Breast epithelium (tissue), 3 donors: ENCODE data around the gene EPHA4.

Experiments used
- POLR2A ChIP-seq: fragments of 450-650 bp; IDR thresholded peaks from one replicate; pipeline ENCODE4 v1.6.1; 2016; ENCODE audit warnings: antibody characterized with exemption, mild to moderate bottlenecking, moderate library complexity
- POLR2AphosphoS5 ChIP-seq, 3 donors: sonication (generic); formaldehyde crosslinking; IDR thresholded peaks; one replicate each; pipeline ENCODE4 v1.6.1; 2017; ENCODE audit warnings: antibody characterized with exemption in 3 of 3
- TF ChIP-seq, protein P1 (sequence below), 3 donors: fragments of 450-650 bp; IDR thresholded peaks; one replicate each; pipeline ENCODE4 v1.5.1; 2016 to 2017; ENCODE audit warnings: antibody characterized with exemption in 3 of 3, mild to moderate bottlenecking in 3 of 3, moderate library complexity in 3 of 3

DNA sequence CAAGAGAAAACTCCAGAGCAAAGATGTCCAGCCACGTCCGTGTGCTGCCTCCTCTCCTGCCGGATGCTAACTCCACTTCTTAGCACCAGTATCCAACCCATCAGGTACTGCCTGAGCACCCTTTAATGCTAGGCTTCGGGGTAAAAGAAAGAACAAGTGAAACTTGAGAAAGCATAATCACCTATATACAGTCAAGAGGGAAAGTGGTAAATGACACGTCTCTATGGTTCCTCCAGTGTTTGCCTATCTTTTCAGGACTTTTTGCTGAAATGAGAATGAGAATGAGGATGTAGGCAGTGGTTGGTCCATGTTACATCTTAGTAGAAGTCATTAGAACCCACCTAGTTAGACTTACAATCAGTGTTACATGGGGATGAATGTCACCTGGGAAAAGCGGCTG, 47.9 kb downstream of the EPHA4 start:
- TF ChIP-seq, protein P1, sequence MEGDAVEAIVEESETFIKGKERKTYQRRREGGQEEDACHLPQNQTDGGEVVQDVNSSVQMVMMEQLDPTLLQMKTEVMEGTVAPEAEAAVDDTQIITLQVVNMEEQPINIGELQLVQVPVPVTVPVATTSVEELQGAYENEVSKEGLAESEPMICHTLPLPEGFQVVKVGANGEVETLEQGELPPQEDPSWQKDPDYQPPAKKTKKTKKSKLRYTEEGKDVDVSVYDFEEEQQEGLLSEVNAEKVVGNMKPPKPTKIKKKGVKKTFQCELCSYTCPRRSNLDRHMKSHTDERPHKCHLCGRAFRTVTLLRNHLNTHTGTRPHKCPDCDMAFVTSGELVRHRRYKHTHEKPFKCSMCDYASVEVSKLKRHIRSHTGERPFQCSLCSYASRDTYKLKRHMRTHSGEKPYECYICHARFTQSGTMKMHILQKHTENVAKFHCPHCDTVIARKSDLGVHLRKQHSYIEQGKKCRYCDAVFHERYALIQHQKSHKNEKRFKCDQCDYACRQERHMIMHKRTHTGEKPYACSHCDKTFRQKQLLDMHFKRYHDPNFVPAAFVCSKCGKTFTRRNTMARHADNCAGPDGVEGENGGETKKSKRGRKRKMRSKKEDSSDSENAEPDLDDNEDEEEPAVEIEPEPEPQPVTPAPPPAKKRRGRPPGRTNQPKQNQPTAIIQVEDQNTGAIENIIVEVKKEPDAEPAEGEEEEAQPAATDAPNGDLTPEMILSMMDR (IDR thresholded peaks at IDR 0.05) = no peak
- TF ChIP-seq POLR2AphosphoS5 (IDR thresholded peaks at IDR 0.05) (no peak), POLR2A (no peak)
